Effector memory CD4-positive, alpha-beta T cell (primary cell): Measurements from ENCODE around the gene MGAT5.

ENCODE experiments used
- DNase-seq, 3 donors: peaks; one replicate each; pipeline ENCODE4 v3.0.0-alpha.2; 2020
- H3K27ac ChIP-seq: 2 replicates; pipeline ENCODE4 v1.7.0; 2013; ENCODE audit warnings: mild to moderate bottlenecking, low read length, moderate library complexity; ENCODE audit not compliant: insufficient read depth, poor library complexity, severe bottlenecking
- H3K27me3 ChIP-seq: replicated peaks from 2 replicates; pipeline ENCODE4 v1.7.0; 2013; ENCODE audit warnings: mild to moderate bottlenecking, low read length; ENCODE audit not compliant: insufficient read depth, control insufficient read depth, poor library complexity, severe bottlenecking
- H3K36me3 ChIP-seq: 2 replicates; pipeline ENCODE4 v1.7.0; 2013; ENCODE audit warnings: mild to moderate bottlenecking, low read length, moderate library complexity; ENCODE audit not compliant: control insufficient read depth, insufficient read depth
- H3K4me1 ChIP-seq: 2 replicates; pipeline ENCODE4 v1.7.0; 2013; ENCODE audit warnings: low read length, mild to moderate bottlenecking; ENCODE audit not compliant: control insufficient read depth, insufficient read depth, poor library complexity, severe bottlenecking
- H3K4me3 ChIP-seq: 2 replicates; pipeline ENCODE4 v1.7.0; 2013; ENCODE audit warnings: low read length, low read depth, mild to moderate bottlenecking; ENCODE audit not compliant: insufficient read depth, poor library complexity, severe bottlenecking
- H3K9me3 ChIP-seq: 2 replicates; pipeline ENCODE4 v1.7.0; 2013; ENCODE audit warnings: mild to moderate bottlenecking, low read length, moderate library complexity; ENCODE audit not compliant: control insufficient read depth

The MGAT5 gene

GRCh38 chr2:134416018-134416417, 162.1 kb downstream of the MGAT5 start:
- no peaks in the 10 kb centered on the region for H3K9me3 ChIP-seq
- H3K4me1 ChIP-seq = peaks cover 6% of the 10 kb centered on the region
- DNase-seq = no peak
- H3K27me3 ChIP-seq = no peaks in the 10 kb centered on the region
- H3K27ac ChIP-seq = no peak overlapping the region
- H3K4me3 ChIP-seq = no peak overlapping the region
- peaks cover 19% of the 10 kb centered on the region for H3K36me3 ChIP-seq

DNA sequence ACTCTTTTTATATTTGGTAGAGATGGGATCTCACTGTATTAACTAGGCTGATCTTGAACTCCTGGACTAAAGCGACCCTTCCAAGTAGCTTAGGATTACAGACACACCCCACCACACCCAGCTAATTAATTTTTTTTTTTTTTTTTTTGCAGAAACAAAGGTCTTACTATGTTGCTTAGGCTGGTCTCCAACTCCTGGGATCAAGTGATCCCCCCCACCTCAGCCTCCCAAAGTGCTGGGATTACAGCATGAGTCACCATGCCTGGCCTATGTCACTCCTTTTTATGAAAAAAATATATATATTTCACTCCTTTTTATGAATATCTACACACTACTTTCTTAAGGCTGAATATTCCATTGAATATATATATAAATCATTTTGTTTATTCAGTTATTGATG, 162.8 kb downstream of the MGAT5 start:
- DNase-seq = no peak
- Histone ChIP-seq H3K36me3 (peaks cover 19% of the 10 kb centered on the region), H3K27me3 (no peaks in the 10 kb centered on the region), H3K4me3 (no peak overlapping the region), H3K27ac (no peak overlapping the region), H3K4me1 (no peaks in the 10 kb centered on the region), H3K9me3 (no peaks in the 10 kb centered on the region)

DNA sequence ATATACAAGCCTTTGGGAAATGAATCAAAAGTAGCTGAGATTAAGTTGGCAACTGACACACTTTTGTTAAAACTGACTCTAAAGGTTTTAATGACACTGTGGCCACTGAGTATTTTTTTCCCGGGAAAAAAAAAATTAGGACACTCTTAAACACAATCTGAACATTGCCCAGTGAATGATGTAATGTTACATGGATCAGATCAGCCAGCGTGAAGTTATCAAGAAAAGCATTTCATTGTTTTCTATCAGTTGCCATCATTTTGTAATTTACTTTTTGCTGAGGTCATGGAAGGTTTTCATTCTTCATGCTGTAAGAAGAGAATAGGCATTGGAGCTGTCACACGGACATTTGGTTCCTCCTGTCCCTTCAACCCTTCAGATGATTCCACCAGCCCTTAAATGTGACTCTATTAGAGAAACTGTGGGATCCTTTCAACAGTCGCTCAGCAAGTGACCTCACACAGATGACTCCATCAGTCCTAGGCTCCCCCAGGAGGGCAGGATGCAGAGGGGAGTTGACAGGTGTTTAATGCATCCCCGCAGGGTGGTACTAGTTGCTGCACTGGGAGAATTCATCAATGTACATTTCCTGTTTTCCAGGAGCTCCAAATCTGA, 164.2 kb downstream of the MGAT5 start:
- DNase-seq = no peak
- H3K9me3 ChIP-seq = no peaks in the 10 kb centered on the region
- no peak overlapping the region for H3K27ac ChIP-seq
- H3K27me3 ChIP-seq = no peaks in the 10 kb centered on the region
- no peak overlapping the region for H3K4me3 ChIP-seq
- no peaks in the 10 kb centered on the region for H3K4me1 ChIP-seq
- H3K36me3 ChIP-seq = peaks cover 28% of the 10 kb centered on the region

DNA sequence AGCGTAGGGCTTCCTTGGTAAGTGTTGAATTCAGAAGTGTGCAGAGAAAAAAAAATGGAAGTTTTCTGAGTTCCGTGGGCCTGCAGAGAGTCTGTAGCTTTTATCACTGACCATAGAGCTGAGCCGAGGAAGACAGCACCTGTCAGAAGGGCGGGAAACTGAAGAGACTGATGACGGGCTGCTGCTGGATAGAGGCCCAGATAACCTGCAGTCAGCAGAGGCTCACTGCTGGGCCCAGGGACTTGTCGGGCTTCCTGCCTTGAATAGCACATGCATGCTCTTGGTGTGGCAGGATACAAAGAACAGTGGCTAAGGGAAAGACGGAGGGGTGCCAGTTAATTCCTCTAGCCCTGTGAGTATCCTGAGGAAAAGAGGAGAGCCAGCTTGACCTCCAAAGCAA, 166.4 kb downstream of the MGAT5 start:
- Histone ChIP-seq H3K4me3 (no peak overlapping the region), H3K9me3 (no peaks in the 10 kb centered on the region)
- DNase-seq = no peak

DNA sequence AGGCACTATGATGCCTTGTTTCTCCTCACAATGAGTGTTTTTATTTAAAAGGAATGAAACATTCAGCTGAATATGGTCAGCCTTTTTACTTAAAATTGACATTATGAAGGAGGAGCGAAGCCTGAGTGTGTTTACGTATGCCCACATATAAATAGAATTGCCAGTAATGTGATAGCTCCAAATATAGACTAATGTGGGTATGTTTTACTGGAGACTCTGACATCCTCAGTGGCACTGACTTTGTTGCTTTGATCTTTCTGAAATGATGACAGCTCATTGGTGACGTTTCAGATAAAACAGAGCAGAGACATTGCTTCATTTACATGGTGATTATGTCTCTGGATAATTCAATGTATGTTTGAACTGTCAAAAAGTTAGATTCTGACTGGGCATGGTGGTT, 167.0 kb downstream of the MGAT5 start:
- Histone ChIP-seq H3K36me3 (peaks cover 36% of the 10 kb centered on the region), H3K27ac (no peak overlapping the region), H3K9me3 (no peaks in the 10 kb centered on the region), H3K27me3 (no peaks in the 10 kb centered on the region), H3K4me1 (no peaks in the 10 kb centered on the region), H3K4me3 (no peak overlapping the region)
- DNase-seq = no peak

More for the DNA sequence above, 166.4 kb downstream of the MGAT5 start:
- Histone ChIP-seq H3K27me3 (no peaks in the 10 kb centered on the region), H3K27ac (no peak overlapping the region), H3K36me3 (peaks cover 36% of the 10 kb centered on the region), H3K4me1 (no peaks in the 10 kb centered on the region)

GRCh38 chr2:134421556-134422328, 167.9 kb downstream of the MGAT5 start:
- H3K9me3 ChIP-seq = no peaks in the 10 kb centered on the region
- no peak overlapping the region for H3K4me3 ChIP-seq
- no peaks in the 10 kb centered on the region for H3K4me1 ChIP-seq
- DNase-seq = no peak
- peaks cover 37% of the 10 kb centered on the region for H3K36me3 ChIP-seq
- H3K27ac ChIP-seq = no peak overlapping the region
- no peaks in the 10 kb centered on the region for H3K27me3 ChIP-seq

DNA sequence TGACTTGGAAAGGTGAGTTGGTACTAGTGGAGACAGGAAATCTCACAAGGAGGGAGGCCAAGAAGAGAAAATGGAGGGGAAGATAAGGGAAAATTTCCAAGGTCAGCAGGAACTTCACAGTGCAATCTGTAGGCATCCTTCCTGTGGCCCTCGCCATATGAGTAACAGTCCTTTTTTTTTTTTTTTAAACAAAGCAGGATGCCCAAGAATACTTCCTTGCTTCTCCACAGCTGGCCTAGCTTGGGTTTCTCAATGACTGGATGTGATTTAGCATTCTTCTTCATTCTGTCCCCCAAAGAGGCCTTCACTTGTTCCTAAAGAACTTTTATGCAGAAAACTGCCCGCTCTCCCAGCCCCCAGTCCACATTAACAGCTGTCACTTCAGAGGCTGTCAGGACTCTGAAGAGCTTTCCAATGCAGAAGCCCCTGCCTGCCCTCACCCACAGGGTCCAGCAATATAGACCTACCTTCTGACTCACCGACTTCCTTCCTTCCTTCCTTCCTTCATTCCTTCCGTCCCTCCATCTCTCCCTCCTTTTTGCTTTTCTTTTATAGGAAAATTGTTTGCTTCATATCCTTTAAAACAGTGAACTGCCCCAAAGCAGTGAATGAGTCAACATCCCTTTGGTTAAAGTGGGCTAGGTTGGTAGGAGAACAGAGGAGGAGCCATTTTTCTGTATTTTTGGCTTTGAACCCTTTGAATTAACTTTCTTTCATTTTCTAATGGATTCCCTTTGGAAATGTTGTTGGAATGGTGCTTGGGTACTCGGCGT, 172.0 kb downstream of the MGAT5 start:
- DNase-seq = no peak
- H3K4me1 ChIP-seq = no peaks in the 10 kb centered on the region
- no peaks in the 10 kb centered on the region for H3K9me3 ChIP-seq
- H3K27me3 ChIP-seq = no peaks in the 10 kb centered on the region
- peaks cover 65% of the 10 kb centered on the region for H3K36me3 ChIP-seq
- no peak overlapping the region for H3K27ac ChIP-seq
- H3K4me3 ChIP-seq = no peak overlapping the region

GRCh38 chr2:134426721-134427120, 172.8 kb downstream of the MGAT5 start:
- H3K9me3 ChIP-seq = no peaks in the 10 kb centered on the region
- no peak overlapping the region for H3K27ac ChIP-seq
- no peak overlapping the region for H3K4me3 ChIP-seq
- no peaks in the 10 kb centered on the region for H3K27me3 ChIP-seq
- H3K4me1 ChIP-seq = no peaks in the 10 kb centered on the region
- no peak for DNase-seq
- peaks cover 73% of the 10 kb centered on the region for H3K36me3 ChIP-seq

DNA sequence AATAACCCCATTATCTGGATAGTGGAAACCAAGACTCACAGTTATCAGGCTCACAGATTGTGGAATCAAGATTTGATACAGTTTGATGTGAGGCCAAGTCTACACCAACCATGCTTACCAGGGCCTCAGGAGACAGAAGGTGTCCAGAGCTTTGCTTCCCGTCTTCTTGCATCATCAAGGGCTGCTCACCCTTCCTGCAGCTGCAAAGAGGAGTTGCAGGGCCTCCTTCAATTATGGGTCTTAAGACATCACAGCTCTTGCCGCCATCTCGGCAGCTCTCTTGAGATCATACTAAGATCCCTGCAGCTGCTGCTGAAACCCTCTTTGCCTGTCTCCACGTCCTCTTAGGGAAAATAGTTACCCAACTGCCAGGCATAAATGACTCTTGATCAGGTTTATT, 176.0 kb downstream of the MGAT5 start:
- Histone ChIP-seq H3K36me3 (peaks cover 70% of the 10 kb centered on the region), H3K9me3 (no peaks in the 10 kb centered on the region), H3K27me3 (no peaks in the 10 kb centered on the region), H3K4me1 (no peaks in the 10 kb centered on the region), H3K4me3 (no peak overlapping the region), H3K27ac (no peak overlapping the region)
- no peak for DNase-seq
